Limb (tissue), 2 donors: Measurements from ENCODE around the gene CENPP.

Experiments used
- DNase-seq, 2 donors: peaks; one replicate each; pipeline ENCODE4 v3.0.0-alpha.2; 2016; ENCODE audit errors: extremely low spot score in 2 of 2

The CENPP gene

DNA sequence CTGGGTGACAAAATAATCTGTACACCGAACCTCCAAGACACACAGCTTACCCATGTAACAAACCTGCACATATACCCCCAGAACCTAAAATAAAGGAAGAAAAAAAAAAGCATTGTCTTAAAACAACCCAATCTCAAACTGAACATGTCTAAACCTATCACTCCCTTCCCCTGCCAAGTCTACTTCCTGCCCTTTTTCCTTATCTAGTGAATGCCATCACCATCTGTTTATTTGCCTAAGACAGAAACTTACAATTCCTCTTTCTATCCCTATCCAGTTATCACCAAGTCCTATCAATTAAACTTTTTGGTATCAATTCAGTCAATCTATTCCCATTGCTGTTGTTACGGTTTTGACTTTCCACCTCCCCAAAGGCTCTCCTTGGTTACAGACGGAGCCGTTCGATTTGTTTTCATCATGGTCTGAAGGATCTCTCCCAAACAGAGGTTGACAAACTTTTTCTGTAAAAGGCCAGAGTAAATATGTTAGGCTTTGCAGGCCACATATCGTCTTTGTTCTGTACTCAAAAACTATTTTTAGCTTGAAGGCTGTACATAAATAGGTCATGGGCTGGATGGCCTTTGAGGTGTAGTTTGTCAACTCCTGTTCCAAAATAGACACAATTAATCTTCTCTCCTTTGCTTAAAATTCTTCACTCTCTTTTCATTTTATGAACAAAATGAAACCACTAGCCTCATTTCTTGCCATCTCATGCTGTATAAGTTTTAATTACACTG is 12.7 kb upstream of the CENPP start:
- DNase-seq, result no peak

DNA sequence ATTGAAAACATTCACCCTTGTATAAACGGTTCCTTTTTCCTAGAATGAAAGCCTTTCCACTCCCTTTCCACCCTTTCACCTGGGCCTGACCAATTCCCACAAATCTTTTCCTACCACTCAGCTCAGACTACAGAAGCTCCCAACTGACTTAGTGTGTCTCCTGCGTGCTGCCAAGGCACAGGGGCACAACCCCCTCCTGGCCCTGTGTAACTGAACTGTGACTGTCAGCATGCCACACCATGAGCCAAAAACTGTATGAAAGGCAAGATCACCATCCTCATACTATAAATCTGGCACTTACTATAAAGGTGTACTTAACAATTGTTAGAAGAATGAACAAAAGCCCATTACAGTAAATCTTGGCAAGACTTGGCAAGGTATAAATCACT is 12.1 kb upstream of the CENPP start:
- DNase-seq, result no peak

DNA sequence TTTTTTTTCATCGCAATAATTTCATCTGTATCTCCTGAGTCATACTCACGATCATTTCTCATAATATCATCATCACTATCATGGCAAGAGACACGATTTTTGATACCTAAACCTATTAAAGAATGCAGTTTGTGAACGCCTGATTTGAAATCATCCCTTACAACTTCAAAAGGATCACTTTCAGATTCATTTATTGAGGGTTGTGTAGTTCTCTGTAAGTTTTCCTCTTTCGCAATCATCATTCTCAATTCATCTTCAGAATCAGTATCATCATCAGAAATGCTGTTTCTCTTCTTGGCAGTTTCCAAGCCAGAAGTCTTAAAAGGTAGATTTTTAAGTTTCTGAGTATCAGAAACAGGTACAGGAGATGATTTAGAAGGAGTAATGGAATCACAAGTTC is 10.3 kb upstream of the CENPP start:
- DNase-seq, result no peak

GRCh38 chr9:92324431-92324830 is 1.3 kb upstream of the CENPP start:
- DNase-seq, result no peak

DNA sequence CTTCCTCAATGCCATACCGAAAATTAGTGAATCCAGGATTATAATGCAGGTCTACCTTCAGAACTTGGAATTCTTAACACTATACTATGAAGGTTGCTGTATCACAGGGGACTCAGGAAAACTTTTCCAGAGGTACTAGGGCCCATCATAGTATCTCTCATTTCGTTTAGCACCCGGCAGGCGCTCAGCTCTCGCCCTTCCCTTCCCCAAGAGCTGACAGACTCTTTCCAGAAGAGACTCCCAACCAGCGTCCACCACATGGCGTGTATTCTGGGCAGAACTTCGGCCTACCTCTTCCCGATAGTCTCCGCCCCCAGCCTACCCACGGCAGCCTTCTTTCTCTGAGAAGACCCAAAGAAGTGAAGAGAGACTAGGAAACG is 874 bp upstream of the CENPP start:
- no peak for DNase-seq

DNA sequence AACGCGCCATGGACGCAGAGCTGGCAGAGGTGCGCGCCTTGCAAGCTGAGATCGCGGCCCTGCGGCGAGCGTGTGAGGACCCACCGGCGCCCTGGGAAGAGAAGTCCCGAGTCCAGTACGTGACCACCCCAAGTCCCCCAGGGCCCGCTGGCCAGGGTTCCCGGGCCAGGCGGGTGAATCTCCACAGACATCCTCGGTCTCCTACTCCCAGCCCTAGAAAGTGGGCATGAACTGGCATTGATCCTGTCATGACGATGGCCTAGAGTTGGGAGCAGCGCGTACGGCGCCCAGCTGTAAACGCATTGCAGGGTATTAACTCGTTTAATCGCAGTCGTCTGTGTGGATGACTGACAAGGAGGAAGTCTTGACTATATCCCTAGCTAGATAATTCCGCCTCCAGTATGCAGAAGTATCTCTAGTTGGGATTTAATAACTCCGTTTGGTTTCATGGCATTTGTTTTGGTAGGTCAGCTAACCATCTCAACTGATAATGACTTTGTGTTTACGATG is 293 bp downstream of the CENPP start:
- no peak for DNase-seq

DNA sequence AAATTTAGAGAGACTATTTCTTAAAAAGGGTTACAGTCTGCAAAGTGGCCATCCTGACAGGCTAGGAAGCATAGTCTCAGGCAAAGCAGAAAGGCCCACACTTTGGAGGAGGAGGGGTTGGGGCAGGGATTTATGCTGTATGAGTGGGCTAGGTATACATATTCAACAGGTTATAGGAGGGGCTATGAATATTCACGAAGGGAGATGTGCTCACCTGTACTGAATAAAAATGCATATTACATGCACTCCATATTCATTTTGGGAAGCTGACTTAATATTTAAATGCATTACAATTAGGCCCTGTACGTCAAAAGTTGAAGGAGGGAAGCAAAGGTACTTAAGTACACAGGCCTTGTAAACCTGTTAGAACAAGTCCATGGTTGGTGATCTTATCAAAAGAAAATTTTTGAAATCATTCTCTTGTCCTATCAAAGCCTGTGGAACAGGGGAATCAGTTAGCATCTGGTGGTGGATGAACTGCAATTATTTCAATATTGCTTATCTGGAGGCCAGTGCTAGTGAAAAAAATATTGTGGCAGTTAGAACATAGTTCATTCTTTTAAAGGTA is 1.6 kb downstream of the CENPP start:
- no peak for DNase-seq

DNA sequence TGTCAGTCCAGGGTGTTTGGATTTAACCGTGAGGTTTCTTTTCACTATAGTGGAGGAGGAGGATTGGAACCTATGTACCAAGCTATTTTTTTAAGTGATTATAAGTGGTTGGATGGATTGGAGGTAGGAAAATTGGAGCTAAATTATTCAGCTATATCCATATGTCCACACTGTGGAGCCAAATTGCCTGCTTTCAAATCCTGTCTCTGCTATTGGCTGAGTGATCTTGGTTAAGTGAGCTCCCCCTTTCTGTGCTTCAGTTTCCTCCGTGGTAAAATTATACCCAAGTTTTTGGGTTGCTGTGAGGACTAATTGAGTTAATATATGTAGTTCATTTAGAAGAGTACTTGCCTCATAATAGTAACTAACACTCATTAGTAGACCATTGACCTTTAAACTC is 2.5 kb downstream of the CENPP start:
- peak in 1 of 2 donors; percentile 60 for DNase-seq

DNA sequence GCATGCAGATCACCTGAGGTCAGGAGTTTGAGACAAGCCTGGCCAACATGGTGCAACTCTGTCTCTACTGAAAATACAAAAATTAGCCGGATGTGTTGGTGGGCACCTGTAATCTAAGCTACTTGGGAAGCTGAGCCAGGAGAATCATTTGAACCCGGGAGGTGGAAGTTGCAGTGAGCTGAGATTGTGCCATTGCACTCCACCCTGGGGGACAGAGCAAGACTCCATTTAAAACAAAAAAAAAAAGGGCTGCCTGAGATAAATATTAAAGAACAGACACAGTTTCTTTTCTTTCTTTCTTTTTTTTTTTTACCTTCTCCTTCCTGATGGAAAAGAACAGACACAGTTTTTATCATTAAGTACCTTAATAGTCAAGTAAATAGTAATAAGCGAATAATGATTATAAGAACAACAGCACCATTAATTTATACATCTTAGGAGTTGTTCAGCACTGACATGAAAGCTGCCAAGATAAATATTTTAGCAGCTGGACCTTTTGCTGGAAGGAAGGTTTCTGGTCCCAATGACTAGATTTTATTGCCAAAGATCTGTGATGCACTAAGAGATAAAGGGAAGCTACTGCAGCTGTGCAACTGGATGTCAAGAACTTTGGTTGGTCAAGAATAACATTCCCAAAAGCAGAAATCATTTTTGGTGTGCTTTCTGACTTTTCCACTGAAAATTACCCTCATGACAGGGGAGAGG is 7.0 kb downstream of the CENPP start:
- DNase-seq, result no peak

DNA sequence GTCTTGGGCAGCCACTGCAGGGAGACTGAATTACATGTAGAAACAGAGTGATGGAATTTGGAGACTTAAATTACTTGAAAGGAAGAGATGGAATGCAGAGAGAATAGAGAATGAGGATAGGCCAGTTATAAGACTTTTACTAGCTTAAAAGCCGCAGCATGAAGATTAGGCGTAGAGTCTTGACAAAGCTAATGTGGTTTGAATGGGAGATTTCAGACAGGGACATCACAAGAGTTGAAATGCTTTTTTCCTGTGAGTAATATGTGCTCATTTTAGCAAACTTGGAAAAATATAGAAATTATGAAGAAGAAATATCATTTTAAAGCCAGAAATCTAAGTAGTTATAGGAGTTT is 7.5 kb downstream of the CENPP start:
- no peak for DNase-seq

- no peak for DNase-seq
Observed at GRCh38 chr9:92341578-92341977, 15.8 kb downstream of the CENPP start.

GRCh38 chr9:92342825-92343488 is 17.2 kb downstream of the CENPP start:
- peak in 1 of 2 donors; percentile 50 for DNase-seq

DNA sequence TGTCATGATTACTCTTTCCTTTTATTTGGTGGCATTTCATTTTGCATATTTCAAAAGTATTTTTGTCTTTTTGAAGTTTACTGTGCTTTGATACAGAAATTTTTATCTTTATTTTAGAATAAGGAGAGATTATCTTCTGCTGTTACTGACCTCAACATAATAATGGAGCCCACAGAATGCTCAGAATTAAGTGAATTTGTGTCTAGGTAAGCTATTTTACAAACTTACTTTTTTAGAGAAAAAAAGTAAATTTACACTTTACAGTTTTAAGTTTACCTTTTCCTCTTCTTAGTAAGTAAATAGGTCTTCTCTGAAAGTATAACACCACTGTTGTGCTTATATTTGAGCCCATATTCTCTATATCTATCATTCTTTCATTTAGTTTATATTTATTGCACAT is 19.8 kb downstream of the CENPP start:
- DNase-seq, result no peak

GRCh38 chr9:92349771-92350739 is 24.3 kb downstream of the CENPP start:
- DNase-seq, result peak in 1 of 2 donors; percentile 90

- no peak for DNase-seq
Observed at GRCh38 chr9:92350740-92351133, 25.0 kb downstream of the CENPP start.

GRCh38 chr9:92353051-92353450 is 27.3 kb downstream of the CENPP start:
- DNase-seq, result no peak

DNA sequence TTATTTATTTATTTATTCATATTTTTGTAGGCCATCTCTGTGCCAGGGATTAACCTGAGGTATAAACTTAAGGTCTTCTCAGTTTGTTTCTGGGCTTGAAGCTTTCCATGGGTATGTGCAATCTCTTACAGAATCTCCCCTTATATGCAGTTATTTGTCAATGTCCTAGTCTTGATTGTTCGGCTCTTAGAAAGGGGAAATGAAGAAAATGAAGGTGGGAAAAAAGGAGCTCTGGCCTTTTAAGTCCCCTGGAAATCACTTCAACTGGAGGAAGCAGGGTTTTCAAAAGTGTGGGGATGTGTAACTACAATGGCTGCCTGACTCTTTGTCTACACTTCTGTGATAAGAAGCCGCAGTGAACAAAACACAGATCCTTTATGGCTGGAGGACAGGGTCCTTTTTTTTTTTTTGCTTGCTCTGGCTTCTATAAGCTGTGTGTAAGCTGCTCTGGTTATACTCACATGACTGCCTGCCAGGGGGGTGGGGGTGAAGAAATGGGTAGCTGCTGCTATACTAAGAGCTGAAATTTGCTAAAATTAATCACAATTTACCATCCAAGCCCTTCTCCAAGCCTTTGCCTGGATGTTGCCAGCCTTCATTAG is 33.7 kb downstream of the CENPP start:
- DNase-seq, result peak; percentile 11 to 46

DNA sequence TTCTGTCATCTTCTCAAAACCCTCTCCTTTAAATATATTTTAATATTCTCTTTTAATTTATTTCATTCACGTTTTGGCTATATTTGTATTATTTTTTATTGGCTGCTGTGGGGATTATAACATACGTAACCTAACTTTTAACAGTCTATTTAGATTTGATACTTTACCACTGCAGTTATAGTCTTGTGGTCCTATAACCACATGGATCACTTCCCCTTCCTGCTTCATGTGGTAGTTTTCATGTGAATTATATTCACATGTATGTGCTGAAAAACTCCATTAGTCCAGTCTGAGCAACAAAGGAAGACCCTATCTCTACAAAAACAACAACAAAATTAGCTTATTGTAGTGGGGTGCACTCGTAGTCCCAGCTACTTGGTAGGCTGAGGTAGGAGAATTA is 34.3 kb downstream of the CENPP start:
- DNase-seq, result no peak

GRCh38 chr9:92369075-92369474 is 43.3 kb downstream of the CENPP start:
- DNase-seq, result no peak

- DNase-seq, result no peak
Observed at GRCh38 chr9:92373167-92373566, 47.4 kb downstream of the CENPP start.

DNA sequence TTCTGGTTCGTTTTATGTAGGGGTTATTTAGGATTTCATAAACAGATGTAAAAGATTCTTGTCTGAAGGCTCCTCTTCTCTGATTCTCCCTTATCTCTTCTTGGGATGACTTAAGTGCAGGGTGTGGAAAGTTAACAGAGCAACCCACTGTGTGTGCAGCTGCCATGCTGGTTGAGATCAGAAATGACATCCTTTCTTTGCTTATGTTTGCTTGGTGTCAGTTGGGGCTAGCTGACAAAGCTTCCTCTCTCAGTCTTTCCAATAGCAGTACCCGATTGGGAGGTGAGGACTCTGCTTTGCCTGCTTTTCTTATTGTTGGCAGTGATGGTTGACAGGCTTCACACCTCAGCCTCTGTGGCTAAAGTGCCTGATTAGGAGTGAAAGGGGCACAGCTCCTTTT is 52.1 kb downstream of the CENPP start:
- no peak for DNase-seq
